GM18499 (cell line): ENCODE results near the gene ADCK1.
"Not testable (repeated sequence)": the region's sequence is repeated elsewhere in the genome, so short reads cannot be mapped to it uniquely, and the experiment has no call there.

Experiments
- ATAC-seq: cut with Tn5 transposase; IDR thresholded peaks from one replicate; pipeline ENCODE4 v1.9.1; 2021; ENCODE audit warnings: moderate number of reproducible peaks; ENCODE audit not compliant: insufficient read depth, unreplicated experiment

Gene ADCK1

DNA sequence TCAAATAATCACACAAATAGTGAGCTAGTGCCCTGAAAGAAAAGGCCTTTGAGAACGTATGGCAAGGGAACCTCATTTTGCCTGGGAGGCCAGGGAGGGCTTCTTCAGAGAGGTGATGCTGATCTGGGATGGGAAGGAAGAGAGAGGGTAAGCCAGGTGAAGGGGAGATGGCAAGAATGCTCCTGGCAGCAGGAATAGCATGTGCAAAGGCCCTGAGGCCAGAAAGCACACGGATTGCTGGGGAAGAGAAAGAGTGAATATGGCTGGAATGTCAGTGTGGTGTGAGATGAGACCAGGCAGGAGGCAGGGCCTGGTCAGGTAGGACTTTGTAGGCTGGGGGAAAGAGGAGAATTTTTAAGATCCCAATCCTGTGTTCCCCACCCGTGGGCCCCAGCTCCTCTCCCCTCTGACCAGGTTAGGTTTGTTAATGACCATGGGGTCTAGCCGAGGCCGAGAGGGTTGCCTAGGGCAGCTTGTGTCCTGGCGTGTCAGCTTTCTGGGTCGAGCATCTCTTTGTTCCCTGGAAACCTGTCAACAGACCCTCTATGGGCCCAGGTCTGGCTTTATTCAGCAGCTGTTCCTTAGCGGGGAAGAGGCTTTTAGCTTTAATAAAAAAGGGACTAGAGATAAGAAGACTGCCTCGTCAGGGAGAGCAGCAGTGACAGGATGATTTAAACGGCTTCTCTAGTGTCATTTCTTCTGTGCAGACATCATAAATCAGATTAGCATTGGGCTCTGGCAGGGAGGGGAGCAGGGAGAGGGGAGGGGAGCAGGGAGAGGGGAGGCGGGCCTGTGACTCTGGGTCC lies 123.4 kb downstream of the ADCK1 start:
- ATAC-seq, result no peak

DNA sequence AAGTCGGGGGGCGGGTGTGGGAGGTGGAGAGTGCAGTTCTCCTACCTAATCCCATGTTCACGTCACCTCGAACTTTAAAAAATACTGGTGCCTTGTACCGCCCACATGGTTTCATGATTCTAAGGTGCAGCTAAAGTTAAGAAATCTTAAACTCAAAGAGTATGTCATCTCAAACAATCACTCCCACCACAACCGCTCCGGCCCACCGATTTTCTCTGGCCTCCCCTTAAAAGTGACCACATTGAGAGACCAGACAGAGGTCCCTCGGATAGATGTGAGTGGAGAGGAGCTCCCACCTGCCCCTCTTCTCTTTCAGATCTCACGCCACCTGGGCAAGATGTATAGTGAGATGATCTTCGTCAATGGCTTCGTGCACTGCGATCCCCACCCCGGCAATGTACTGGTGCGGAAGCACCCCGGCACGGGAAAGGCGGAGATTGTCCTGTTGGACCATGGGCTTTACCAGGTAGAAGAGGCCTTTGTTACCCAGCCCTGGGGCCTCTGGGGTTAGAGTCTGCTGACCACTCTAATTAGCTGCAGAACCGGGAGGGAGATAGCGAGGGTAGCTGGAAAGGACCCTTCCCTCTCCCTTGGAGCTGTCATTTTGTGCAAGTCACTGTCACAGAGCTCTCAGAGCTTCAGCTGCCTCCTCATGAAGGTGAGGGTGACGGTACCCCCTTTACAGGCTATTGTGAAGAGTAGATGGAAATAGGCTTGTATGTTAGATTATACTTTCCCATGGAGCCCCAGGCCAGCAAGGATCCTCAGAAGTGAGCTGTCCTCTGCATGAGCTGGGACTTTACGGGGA lies 124.4 kb downstream of the ADCK1 start:
- no peak for ATAC-seq

DNA sequence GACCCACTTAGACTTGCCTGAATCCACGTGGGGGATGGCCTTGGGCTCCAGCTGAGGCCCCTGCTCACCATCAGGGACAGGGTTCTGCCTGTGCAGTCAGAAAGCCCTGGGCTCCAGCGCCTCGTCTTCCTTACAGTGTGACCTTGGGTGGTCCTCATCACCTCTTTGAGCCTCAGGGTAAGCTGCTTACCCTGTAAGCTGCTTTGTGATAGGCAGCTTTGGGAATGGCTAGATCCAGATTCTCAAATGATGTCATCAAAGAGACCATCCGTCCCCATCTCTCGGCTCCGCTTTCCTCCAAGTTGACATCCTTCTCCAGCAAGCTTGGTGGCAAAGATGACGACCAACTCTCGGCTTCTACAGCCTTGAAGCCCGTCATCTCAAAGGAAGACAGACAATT lies 127.0 kb downstream of the ADCK1 start:
- no peak for ATAC-seq

GRCh38 chr14:77931441-77931840 lies 131.5 kb downstream of the ADCK1 start:
- no peak for ATAC-seq

GRCh38 chr14:77936138-77936639 lies 136.3 kb downstream of the ADCK1 start:
- ATAC-seq, result no peak

GRCh38 chr14:77947372-77947771 lies 147.5 kb downstream of the ADCK1 start:
- no peak for ATAC-seq

DNA sequence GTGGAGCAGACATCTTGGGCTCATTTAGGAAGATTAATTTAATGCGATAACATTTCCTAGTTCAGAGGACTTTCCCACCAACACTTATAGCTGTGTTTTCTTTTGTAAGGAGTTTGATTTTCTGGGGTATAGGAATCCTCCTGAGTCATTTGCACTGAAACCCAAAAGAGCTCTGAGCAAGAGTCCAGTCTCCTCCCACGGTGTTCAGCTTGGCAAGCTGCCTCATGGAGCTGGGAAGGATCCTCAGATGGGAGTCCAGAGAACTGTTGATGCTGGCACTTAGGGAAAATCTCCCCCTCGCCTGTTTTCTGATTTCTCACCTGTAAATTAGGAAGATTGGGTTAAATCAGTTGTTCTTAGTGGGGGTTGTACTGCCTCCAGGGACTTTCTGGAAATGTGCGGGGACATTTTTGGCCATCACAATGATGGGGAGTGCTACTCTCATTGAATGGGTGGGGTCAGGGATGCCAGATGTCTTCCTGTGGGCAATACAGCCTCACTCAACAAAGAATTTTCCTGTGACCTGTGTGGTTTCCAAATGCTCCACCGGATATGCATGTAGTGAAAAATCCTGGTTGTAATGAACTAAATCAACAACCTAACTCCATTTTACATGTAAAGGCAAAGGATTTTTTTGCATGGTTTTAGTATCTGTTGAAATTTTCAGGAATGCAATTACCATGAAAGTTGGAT lies 150.6 kb downstream of the ADCK1 start:
- no peak for ATAC-seq

- ATAC-seq, result no peak
Observed at GRCh38 chr14:77955816-77956484, 156.0 kb downstream of the ADCK1 start.

DNA sequence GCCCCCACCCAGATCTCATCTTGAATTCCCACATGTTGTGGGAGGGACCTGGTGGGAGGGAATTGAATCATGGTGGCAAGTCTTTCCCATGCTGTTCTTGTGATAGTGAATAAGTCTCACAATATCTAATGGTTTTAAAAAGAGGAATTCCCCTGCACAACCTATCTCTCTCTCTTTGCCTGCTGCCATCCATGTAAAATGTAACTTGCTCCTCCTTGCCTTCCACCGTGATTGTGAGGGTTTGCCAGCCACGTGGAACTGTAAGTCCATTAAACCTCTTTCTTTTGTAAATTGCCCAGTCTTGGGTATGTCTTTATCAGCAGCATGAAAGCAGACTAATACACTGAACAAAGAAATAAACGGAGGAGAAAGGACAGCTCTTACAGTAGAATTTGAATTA lies 159.8 kb downstream of the ADCK1 start:
- ATAC-seq, result not testable (repeated sequence)

DNA sequence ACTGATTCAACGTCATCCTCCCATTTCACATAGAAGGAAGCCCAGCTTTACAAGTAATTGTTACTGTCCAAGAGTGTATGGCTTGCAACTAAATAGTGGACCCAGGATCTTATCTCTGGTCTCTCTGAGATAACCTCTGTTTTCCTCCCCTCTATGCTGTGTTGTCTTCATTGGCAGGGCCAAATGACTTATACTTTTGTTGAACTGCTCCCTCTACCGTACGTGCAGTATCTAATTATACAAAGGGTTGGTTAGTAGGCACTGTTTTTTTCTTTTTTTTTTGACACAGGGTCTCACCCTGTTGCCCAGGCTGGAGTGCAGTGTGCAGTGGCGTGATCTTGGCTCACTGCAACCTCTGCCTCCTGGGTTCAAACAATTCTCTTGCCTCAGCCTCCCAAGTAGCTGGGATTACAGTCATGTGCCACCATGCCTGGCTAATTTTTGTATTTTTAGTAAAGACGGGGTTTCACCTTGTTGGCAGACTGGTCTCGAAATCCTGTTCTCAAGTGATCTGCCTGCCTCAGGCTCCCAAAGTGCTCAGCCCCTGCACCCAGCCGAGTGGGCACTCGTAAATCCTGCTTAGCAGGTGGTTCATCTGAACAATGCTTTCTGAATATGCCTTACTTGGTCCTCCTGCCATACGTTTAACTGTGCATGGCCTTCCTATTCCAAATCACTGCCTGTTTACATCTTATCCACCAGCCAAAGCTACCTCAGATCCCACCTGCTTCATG lies 162.1 kb downstream of the ADCK1 start:
- ATAC-seq, result no peak

- no peak for ATAC-seq
Observed at GRCh38 chr14:77962731-77963520, 163.0 kb downstream of the ADCK1 start.

DNA sequence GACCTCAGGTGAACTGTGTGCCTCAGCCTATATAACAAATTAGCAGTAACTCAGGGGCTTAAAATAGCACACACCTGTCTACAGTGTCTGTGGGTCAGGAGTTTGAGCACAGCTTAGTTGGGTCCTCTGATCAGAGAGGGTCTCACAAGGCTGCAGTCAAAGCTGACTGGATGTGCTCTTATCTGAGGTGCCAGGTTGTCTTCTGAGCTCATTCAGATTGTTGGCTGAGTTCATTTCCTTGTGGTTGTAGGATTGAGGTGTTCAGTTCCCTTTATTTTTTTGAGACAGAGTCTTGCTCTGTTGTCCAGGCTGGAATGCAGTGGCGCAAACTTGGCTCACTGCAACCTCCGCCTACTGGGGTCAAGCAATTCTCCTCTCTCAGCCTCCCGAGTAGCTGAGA lies 164.7 kb downstream of the ADCK1 start:
- no peak for ATAC-seq

- no peak for ATAC-seq
Observed at GRCh38 chr14:77965050-77965449, 165.1 kb downstream of the ADCK1 start.

DNA sequence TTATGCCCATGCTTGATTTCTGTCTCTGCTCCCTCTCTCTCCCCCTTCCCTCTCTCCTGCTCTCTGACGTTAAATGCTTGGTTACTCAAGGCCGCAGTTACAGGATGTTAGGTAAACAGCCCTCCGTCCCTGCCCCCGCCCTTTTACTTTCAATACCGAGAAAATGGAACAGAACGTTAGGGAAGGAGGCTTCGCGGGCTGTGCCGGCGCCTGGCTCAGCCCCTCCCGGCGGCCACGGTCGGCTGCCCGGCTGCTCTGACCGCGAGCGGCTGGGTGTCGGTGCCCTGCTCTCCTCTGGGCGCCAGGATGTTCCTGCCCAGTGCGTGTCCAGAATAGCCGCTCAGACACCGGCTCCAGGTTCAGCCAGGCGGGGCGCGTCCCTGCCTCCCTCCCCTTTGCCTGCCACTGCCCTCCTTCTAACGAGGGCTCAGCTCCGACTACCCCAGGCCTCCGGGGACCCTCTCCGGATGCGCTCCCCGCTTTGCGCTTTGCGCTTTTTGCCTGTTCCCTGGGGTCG lies 166.1 kb downstream of the ADCK1 start:
- no peak for ATAC-seq

DNA sequence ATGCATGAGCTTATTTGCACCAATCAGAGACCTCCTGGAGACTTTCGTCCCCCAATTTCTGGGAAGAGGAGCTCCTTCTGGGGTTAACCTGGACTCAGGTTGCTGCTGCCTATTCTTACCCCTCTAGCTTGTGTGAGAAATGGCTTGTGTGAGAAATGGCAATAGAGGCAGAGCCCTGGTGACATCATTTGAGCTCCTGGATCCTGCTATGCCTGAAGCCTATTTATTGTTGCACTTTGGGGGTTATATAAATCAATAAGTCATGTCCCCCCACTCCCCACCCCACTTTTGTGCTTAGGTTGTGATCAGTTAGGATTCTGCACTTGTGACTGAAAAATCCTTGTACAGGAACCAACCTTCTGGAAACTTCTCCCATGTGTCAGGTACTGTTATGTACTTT lies 167.2 kb downstream of the ADCK1 start:
- no peak for ATAC-seq

DNA sequence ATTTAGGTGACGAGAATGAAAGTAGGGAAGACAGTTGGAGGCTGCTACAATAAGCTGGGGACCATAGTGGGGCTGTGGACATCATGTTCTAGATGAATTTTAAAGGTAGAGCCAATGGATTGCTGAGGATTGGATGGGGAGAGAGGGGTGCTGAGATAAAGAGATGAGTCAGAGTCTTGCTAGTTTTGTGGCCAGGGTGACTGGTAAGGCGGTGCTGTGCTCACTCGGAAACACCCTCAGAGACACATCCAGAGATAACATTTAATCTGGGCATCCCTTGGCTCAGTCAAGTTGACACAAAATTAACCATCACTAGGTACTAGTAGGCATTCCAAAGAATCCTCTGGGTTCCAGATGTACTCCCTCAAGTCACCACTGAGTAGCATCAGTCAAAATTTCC lies 170.7 kb downstream of the ADCK1 start:
- ATAC-seq, result no peak

DNA sequence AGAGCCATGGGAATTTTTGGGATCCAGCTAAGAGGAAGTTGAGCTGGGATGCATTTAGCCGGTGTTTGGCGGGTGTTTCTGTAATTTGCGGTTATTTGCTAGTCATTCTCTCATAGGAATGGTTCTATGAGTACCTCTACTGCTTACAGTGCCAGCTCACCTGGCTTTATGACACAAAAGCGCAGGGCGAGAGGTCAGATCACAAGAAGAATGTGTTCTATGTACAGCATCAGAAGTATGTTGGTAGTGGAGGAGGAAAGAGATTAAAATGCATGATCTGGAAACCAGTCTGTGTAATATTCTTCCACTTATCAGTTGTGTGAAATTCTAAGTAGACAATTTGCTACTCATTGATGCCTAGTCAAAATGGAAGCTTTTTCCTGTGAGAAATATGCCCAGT lies 173.3 kb downstream of the ADCK1 start:
- ATAC-seq, result no peak

DNA sequence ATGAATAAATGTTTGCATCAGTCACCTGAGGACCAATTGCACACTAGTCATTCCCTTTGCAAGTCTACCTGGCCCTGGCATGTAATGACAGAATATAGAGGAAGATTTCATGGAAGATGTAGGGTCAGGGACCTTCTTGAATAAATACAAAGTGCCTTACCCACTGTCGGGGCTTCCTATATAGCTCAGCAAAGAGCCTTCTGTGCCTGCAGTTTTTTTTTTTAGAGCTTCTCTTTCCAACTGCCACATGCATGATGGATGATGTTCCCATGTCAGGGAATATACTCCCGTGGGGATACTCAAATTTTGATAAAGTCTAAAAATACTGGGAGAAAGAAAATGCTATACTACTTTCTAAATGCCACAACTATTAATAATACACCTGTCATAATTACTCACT lies 176.7 kb downstream of the ADCK1 start:
- ATAC-seq, result no peak

GRCh38 chr14:77979171-77979570 lies 179.3 kb downstream of the ADCK1 start:
- no peak for ATAC-seq
